Endometrial microvascular endothelial cells (primary cell): ENCODE results near the gene CAPZB. TPM values are rescaled to one million over a fixed set of nuclear protein-coding genes. Genes with fewer than 3 reads are reported as not detected.

Experiments used
- in situ Hi-C: cut with HindIII; loops from 2 replicates; pipeline ENCODE4 v1.10.0; 2017; ENCODE audit warnings: low sequenced_read_pairs, low pct_unique_long_range_greater_than_20kb; ENCODE audit errors: inconsistent ontology term
- total RNA-seq: library from RNA; depleted of rRNA; stranded (reverse); fragments of >200 nt; gene quantifications from one replicate; pipeline ENCODE4 v1.2.3, GENCODE V29; 2015; ENCODE audit errors: inconsistent ontology term

The CAPZB gene
- total RNA-seq, 1 donor from 2014 or later = 146 TPM

- in situ Hi-C loops = loop anchor here (25.0 kb wide), 1 partner anchor 109 kb away; a partner anchor contains a TSS
Measured at GRCh38 chr1:19478322-19478721, 7.0 kb downstream of the CAPZB start.

- in situ Hi-C loops = loop anchor here (25.0 kb wide), 1 partner anchor 110 kb away; a partner anchor contains a TSS
Measured at GRCh38 chr1:19477284-19478249, 7.8 kb downstream of the CAPZB start.

- in situ Hi-C loops = loop anchor here (25.0 kb wide), 1 partner anchor 111 kb away; a partner anchor contains a TSS
Measured at GRCh38 chr1:19476450-19477190, 8.7 kb downstream of the CAPZB start.

- in situ Hi-C loops = loop anchor here (25.0 kb wide), 1 partner anchor 112 kb away; a partner anchor contains a TSS
Measured at GRCh38 chr1:19475296-19475695, 10.0 kb downstream of the CAPZB start.

GRCh38 chr1:19472174-19472573 is 13.2 kb downstream of the CAPZB start:
- in situ Hi-C loops = no loop called here

- in situ Hi-C loops = no loop called here
Measured at GRCh38 chr1:19469004-19469403, 16.3 kb downstream of the CAPZB start.

- in situ Hi-C loops = no loop called here
Measured at GRCh38 chr1:19468397-19468956, 16.9 kb downstream of the CAPZB start.

GRCh38 chr1:19467199-19468187 is 17.8 kb downstream of the CAPZB start:
- in situ Hi-C loops = no loop called here

GRCh38 chr1:19466112-19466561 is 19.2 kb downstream of the CAPZB start:
- in situ Hi-C loops = no loop called here

- in situ Hi-C loops = no loop called here
Measured at GRCh38 chr1:19465650-19466049, 19.7 kb downstream of the CAPZB start.

- in situ Hi-C loops = no loop called here
Measured at GRCh38 chr1:19465123-19465522, 20.2 kb downstream of the CAPZB start.

- in situ Hi-C loops = no loop called here
Measured at GRCh38 chr1:19464696-19465095, 20.6 kb downstream of the CAPZB start.

- in situ Hi-C loops = no loop called here
Measured at GRCh38 chr1:19463504-19463803, 21.9 kb downstream of the CAPZB start.

- in situ Hi-C loops = no loop called here
Measured at GRCh38 chr1:19462781-19463503, 22.4 kb downstream of the CAPZB start.

GRCh38 chr1:19461220-19461554 is 24.2 kb downstream of the CAPZB start:
- in situ Hi-C loops = no loop called here

GRCh38 chr1:19460535-19461219 is 24.7 kb downstream of the CAPZB start:
- in situ Hi-C loops = no loop called here

- in situ Hi-C loops = no loop called here
Measured at GRCh38 chr1:19458815-19459417, 26.4 kb downstream of the CAPZB start.
